ENCODE results near the gene SLC49A3.
A peak's percentile ranks its signal among the peaks of the same experiment; 100 is the strongest.
"Not testable (repeated sequence)": the region's sequence is repeated elsewhere in the genome, so short reads cannot be mapped to it uniquely, and the experiment has no call there.

The SLC49A3 gene

DNA sequence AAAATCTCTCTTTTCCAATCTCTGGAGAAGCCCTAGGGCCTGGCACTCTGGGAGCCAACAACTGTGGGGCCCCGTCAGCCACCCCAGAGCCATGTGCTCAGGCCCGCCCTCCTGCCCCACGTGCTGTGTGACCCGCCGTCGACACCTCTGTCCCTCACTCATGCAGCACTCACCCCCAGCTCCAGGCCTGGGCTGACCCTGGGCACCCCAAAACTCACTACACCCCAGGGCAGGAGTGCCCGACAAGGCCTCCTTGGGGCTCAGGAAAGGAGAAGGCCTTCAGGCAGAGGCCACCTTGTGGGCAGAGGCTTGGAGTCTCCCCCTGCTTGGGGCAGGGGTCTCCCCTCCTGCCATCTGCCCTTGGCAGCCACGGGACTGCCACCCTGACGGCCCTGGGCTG, 8.9 kb downstream of the SLC49A3 start:
- no peak for DNase-seq

DNA sequence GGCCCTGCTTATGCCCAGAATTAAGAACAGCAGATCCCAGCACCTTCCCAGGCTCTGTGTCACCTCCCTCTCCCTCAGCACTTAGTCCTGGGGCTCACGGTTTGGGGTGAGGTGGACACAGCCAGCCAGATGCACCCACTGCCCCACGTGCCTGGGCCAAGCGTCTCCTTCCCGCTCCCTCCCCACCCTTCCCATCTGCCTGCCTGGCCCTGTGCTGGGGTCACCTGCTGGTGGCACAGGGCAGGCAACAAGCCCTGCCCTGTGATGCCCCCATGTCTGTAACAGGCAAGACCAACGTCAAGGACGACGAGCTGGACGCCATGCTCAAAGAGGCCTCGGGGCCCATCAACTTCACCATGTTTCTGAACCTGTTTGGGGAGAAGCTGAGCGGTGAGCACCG, 9.3 kb downstream of the SLC49A3 start:
- DNase-seq: no peak

DNA sequence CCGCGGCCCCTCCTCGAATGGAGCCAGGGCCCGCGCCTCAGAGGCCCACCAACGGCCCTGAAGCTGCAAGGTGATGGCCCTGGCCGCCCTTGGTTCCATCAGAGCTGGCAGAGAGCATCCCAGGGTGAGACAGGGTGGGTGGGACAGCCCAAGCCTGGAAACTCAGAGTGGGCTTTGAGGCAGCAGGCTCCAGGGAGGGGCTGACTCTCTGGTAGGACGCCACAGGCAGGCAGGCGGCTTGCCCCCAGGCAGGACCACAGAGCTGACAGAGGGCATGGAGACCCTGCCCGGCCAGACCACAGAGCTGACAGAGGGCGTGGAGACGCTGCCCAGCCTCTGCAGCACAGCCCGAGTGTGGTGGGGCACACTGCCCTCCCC, 9.9 kb downstream of the SLC49A3 start:
- no peak for DNase-seq

DNA sequence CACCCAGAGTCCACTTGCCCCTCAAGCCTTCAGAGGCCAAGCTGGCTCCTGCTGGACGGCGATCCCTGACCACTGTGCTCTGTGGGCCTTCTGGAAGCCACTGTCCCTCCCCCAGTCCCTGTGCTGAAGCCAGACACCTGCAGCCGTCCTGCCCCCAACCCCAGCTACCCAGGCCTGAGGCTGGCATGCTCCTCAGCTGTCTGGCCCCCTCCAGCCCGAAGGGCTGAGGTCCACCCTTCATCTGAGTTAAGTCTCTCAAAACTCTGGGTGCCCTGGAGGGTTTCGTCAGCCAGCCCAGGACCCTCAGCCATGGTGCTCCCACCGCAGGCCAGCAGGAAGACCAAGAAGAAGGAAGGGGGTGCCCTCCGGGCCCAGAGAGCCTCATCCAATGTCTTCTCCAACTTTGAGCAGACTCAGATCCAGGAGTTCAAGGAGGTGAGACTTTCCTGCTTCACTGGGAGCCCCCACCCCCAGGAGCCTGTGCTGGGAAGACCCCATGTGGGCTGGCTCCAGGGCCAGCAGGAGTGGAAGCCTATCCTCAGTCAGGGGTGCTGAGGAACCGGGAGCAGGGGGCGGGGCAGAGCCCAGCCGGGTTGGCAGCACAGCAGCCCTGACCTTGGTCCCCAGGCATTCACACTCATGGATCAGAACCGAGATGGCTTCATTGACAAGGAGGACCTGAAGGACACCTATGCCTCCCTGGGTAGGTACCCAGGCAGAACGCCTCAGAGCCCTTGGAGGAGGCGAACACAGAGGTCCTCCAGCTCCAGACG, 10.4 kb downstream of the SLC49A3 start:
- no peak for DNase-seq

DNA sequence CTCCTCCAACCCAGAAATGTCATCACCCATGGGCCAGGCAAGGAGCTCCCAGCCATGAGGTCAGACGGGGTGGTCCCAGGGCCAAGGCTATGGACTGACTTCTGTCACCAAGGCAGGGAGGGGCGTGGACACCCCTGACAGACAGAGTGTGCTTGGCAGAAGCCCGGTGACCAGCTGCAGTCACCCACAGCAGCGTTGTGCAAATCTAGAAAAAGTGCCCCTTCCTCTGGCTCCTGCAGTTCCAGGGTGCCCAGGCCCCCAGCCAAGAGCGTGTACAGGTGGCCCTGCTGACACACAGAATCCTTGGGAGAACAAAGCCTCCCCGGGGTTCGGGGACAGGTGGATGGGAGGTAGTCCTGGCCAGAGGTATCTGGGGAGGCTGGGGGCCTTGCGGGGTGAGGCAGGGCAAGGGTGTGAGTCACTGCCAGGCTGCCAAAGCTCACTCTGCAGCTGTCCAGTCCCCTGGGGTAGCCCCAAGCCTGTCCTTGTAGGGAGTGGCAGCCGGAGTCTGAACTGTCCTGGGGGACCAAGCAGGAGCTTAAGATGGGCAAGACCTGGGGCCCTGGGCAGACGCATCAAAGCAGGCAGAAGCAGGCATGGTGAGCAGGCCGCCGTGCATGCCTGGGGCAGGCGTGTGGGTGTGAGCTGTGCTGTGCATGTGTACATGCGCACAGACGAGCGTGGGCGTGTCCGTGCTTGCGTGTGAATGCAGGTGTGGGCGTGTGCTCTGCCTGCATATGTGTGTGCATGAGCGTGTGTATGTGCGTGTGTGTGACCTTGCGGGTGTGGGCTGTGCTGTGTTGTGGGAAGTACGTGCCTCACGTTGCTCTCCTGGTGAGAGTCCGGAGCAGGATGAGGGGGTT, 11.3 kb downstream of the SLC49A3 start:
- DNase-seq: no peak

DNA sequence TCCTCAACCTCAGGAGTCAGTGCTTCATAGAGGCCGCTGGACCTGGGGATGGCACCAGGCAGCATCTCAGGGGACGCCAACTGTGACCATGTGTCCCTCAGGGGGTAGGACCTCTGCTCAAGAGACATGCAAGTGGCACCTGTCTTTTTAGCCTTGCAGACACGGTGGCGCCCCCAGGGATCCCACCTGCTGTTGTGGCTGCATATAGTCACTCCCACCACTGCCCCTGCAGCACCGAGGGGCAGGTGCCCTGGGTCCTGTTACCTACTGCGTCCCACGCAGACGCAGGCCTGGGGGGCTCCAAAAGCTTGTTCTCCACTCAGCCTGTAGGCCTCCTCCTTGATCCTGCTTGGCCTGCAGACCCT, 12.1 kb downstream of the SLC49A3 start:
- DNase-seq: no peak

DNA sequence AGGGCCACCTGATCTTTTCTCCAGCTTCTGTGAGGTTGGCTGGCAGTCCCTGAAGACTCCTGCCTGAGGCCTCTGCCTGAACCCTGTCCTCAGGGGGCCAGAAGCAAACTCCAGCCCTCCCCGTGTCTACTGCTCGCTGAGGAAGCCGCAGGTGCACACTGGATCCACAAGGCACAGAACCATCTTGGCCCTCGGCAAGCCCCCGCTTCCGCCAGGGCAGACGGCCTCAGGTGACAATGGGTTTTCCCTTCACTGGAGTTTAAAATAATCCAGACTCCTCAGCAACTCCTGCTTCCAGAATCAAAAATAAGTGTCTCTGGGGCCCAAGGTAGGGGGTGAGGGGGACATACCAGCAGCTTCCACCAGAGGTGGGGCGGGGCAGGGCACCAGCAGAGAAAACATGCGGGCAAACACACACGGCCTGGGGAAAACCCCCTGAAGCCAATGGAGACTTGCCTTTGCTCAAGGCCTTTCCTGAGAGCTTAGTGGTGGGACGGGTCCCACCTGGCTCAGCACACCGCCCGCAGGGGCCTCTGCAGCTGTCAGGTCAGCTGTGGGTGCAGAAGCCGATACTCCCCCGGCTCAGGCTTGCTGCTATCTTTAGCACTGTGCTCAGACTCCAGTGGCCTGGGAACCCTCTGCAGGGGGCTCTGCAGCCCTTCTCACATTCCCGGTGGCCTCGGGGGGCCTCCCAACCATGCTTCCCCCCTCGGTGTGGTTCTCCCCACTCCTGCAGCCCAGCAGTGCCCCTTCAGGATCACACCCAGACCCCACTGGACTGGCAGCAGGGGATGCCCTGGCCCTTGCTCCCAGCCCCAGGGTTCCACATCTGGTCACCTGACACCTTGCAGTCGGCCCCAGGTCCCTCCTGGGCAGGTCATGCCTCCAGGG, 12.7 kb downstream of the SLC49A3 start:
- DNase-seq: no peak

DNA sequence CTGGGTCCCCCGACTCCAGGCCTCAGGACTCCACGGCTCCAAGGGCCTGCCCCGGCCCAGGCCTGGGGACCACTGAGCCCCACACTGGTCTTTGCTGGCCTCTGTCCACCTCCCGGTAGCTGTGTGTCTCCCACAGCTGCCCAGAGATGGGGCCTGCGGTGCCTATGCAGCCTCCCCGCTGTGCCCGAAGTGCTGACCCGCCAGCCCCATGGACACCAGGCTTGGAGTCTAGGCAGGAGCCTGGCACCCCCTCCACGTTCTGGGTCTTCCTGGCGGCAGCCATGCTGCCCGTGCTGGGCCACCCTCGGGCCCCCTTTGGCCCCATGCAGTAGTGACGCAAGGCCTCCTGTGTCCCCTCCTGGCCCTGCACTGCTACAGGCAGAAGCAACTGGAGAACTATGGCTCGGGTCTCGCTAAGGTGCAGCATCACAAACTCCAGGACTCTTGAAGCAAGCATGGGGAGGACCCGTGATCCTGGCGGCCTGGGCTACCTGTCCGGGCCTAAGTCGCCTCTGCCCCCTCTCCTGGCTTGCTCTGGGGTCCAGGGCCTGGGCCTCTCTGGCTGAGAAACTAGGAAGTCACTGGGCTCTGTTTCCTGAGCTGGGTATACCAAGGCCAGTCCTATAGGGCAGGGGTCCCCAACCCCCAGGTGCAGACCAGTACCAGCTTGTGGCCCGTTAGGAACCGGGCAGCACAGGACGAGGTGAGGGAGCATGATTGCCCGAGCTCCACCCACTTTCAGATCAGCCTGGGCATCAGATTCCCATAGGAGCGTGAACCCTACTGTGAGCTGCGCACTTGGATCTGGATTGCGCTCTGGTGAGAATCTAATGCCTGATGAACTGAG, 13.7 kb downstream of the SLC49A3 start:
- DNase-seq: no peak

DNA sequence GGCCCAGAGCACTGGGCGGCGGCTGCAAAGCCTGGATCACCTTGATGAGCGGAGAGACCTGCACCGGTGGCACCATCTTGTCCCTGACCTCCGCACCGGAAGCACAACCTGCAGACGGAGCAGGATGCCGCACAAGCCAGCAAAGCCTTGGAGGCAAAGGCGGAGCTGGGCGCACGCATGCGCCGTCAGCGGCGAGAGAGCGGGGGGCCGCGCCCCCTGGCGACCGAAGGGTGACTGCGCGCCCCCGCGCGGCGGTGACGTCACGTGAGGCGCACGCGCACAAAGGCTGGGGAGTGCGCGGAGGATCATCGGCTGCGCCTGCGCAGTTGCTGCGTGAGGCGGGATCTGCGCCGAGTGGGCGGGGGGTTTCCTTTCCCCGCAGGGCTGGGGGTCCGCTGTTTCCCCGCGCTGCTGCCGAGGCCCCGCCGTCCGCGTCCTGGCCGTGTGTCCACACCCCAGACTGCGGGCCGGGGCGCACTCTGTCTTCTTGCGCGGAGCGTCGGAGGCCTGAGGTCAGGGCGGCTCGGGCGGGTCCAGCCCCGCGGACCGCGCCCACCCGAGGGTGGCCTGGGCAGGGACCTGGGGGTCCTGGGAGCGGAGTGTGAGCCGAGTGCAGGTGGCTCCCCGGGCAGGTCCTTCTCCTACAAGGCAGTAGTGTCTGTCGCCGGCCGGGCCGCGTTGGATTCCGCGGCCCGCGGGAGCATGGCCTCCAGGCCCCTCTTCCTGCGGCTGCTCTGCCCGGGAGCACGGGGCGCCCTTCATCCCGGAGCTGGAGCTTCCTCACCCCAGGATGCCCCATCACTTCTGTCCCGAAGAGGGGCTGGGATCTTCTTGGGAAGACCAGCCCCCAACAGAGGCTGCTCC, 14.5 kb downstream of the SLC49A3 start, which contains the start of the genes ATP5ME and MYL5:
ATP5ME (minus strand) TSS at position 105 of the 864 bp plus-strand sequence; CDS start at position 76, 29 bp downstream.
MYL5 (plus strand) TSS at position 371 of the 864 bp plus-strand sequence. CDS start 3,485 bp downstream, outside the sequence.
- DNase-seq: peak; percentile 86

DNA sequence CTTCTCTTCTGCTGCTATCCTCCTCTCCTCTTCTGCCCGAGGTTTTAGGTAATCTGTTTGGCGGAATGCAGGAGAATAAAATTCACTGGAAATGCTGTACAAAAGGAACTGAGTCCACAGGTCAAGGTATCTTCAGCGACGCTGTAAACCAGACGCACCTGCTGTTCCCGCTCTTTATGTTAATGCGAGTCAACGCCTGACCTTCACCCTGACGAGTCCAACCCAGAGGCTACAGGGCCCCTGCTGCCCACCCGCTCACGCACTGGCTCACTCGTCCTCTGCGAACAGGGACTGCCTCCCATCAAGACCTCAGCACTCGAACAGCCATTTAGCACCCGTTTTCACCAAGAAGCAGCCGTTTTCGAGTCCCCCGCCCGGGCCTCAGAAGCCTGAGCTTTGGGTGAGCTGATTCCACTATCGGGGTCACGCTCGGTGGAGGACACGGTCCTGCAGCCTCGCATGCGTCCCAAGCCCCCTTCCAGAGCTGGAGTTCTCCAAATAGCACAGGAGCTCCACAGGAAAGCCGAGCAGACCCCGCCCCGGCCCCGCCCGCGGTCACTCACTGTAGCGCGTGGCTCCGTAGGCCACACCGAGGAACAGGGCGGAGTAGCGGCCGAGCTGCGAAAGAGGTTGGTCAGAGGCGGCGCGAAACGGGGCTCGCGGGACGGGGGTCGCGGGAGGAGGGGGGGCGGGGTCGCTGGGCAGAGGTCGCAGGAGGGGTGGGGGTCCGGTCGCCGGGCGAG, 15.4 kb downstream of the SLC49A3 start:
- no peak for DNase-seq

DNA sequence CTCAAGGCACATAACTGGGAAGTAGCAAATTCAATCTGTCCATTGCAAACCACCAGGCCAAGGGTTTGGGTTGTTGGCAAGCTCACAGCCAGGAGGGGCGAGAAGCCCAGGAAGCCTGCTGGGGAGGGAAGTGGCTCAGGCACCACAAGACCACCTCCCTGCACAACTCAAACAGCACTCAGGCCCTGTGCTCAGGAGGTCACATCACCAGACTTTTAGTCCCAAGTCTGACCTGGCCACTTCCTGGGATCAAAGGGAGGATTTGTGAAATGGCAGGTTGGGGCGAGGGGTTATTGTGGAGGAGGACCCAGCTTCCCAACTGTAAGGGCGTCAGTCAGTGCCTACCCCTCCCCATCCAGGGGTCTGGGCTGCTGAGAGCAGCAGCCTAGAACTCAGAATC, 17.2 kb downstream of the SLC49A3 start:
- no peak for DNase-seq

DNA sequence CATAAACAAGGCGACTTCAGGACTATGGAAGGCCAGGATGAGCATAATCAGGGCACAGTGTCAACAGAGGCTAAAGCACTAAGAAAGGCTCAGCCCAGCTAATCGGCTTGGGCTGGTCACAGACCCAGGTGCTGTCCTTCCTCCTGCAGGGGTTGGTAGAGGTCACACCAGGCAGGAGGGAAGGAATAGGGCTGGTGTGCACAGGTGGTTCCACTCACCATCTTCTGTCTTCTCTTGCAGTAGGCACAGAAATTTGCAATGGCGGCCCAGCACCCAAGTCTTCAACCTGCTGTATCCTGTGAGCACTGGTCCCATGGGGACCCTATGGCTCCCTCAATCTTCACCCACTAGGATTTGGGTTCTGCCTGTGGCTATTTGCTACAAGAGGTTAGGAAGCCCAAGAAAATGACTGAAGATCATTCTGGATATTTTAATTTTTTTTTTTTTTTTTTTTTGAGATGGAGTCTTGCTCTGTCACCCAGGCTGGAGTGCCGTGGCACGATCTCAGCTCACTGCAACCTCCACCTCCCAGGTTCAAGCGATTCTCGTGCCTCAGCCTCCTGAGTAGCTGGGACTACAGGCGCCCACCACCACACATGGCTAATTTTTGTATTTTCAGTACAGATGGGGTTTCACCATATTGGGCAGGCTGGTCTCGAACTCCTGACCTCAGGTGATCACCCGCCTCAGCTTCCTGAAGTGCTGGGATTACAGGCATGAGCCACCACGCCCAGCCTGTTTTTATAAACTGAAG, 19.0 kb downstream of the SLC49A3 start:
- DNase-seq: not testable (repeated sequence)

DNA sequence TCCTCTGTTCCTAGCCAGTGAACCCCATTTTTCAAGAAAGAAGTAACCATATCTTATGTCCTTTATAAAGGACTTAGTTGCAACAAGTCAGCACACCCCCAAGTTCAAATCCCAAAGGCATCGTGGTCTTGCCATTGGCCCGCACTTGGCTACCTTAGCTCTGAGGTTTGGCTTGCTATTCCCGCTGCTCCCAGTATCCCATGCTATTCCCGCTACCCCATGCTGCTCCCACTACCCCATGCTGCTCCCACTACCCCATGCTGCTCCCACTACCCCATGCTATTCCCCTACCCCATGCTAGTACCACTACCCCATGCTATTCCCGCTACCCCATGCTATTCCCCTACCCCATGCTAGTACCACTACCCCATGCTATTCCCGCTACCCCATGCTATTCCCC, 20.7 kb downstream of the SLC49A3 start:
- not testable (repeated sequence) for DNase-seq

DNA sequence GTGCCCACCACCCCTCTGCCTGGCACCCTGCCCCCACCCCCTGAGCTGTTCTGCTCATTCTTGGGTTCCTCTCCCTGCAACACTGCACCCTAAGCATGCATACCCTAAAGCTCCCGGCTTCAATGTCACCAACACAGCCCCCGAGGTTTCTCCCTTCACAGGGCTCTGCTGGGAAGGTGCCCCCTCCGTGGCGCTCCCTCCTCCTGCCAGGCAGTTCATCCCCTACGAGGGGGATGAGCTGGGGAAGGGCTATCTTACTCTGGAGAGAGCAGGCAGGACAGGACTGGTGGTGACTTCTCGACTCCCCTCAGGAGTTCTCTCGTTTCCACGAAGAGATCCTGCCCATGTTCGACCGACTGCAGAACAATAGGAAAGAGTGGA, 21.4 kb downstream of the SLC49A3 start:
- no peak for DNase-seq

DNA sequence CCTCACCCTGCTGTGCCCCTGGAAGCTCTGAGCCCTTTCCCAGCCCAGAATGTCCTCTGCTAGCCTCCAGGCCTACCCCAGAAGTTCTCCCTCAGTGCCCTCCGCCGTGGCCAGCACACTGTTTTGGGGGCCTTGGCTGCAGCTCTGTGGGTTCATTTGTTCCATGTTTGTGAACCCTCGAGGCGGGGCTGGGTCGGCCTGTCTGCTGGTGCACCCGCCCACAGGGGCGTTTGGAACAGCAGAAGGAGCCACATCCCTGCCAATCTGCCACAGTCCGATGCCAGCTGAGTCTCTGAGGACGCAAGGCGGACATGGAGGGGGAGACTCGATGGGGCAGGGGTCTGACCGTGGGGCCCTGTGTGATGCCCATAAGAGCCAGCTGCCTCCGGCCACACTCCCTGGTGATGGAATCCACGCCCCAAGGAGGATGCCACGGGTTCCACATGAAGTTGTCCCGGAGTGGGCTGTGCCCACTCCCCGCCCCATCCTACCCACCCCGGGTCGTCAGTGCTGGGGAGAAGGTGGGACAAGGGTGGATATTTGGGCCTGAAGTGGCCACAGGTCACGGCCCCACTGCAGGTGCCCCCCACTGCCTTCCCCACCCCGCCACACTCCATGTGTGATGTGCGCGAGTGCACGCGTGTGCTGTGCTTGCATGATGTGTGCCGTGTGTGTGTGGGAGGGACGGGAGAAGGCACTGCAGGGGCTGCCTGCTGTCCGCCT, 22.0 kb downstream of the SLC49A3 start:
- DNase-seq: no peak

DNA sequence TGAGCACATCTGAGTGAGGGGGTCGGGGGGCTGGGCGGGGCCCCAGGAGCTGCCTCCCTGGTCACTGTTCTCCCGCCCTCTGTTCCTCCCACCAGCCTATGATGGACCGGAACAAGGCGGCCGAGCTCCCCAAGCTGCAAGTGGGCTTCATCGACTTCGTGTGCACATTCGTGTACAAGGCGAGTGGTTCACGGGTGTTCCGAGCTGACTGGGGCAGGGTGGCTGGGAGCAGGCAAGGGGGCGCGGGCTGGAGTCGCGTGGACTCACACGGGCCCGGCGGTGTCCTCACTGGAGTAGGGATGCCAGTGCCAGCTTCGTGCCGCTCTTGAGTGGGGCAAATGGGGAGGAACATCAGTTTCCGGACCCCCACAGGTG, 22.5 kb downstream of the SLC49A3 start:
- no peak for DNase-seq

DNA sequence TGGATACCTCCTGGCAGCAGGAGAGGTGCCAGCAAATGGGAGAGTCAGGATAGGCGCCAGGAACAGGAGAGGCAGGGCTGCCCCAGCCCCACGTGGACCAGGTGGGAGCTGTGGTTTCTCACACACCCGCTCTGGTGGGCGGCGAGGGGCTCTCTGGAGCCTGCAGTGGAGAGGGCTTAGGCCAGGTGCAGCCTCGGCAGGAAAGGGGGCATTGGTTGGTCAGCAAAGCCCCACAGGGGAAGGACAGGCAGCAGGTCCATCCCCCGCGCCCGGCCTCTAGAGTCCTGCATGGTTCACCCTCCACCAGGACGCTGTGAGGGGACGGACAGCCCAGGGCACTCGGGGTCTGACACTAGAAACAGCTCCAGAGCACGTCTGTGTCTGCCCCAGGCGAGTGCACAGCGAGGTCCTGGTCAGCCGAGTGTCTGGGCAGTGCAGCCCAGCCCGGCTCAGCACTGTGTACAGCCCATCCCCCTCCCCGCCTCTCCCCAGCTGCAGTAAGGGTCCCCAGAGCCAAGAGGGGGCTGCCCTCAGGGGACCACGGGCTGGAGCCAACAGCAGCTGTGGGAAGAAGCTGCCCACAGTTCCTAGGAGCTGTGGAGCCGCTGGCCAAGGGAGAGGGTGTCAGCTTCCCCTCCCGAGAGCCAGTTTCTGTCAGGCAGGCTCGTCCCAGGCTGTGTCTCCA, 23.1 kb downstream of the SLC49A3 start:
- DNase-seq: no peak

DNA sequence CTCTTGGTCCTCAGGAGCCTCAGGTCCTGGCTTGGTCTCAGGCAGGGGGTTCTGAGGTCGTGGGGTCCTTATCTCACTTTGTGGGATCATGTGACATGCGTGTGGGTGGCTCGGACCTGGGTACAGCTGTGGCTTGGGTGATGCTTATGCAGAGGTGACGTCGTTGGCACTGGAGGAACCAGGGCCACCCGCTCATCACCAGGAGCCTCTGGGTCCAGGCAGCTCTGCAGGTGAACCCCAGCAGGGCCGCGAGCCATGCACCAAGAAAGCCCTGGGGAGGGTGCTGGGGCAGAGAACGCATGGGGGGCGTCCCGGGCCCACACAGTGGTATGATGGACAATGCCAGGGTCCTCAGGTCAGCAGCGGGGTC, 23.6 kb downstream of the SLC49A3 start:
- DNase-seq: no peak

All from NCI-H1694 treated with DMSO at 0.1 percent for 48 hours (cell line).